ENCODE results near the gene MPND.

GRCh38 chr19:4362831-4363545 is 19.6 kb downstream of the MPND start:
- TF ChIP-seq CTCF (conservative IDR thresholded peaks at IDR 0.05; ENCODE audit: low read depth, low read length) (no peak; the same call in 1 of the 2 replicates), EZH2 (IDR thresholded peaks at IDR 0.05; ENCODE audit: borderline replicate concordance, low read depth, low read length, poor library complexity, severe bottlenecking) (no peak)

Measured in A673 (cell line).